NCI-H1694 treated with DMSO at 0.1 percent for 48 hours (cell line): ENCODE data around the gene SF1.
A peak's percentile ranks its signal among the peaks of the same experiment; 100 is the strongest.

Source experiments
- DNase-seq: peaks from one replicate; lab custom pipeline; 2025; lab: John Stamatoyannopoulos, UW

The SF1 gene

GRCh38 chr11:64784813-64785581, 6.7 kb upstream of the SF1 start:
- DNase-seq, result no peak

GRCh38 chr11:64778223-64778472, 194 bp downstream of the SF1 start:
- DNase-seq, result no peak

DNA sequence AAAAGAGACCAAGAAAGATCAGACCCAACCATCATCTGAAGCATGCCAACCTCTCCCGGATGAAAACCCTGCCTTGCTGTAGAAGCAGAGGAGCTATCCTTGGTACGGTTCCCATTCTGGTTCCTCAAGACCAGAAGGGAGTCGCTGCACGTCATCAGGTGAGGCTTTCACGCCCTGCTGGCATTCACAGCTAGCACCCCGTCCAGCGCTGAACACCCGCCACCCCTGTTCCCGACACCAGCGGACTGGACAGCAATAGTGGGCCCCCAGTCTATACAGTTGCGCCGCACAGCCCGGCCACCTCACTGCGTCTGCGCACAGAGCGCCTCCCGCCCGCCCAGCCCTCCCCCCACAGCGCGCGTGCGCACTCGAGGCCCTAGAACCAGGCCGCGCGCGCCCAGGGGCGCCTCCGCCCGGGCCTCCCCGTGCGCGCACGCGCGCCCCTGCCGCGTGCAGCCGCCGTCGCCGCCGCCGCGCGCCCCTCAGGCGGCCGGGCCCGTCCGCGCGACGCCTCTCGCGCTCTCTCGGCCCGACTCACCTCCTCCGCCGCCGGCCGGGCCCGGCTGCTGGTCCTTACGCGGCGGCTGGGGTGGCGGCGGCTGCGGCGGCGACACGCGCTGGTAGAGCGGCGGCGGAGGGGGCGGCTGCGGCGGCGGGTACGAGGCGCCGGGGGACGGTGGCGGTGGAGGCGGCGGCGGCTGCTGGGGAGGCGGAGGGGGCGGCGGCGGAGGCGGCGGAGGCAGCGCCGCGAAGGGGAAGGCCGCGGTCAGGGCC, 706 bp downstream of the SF1 start:
- peak; percentile 42 for DNase-seq

- DNase-seq, result no peak
Observed at GRCh38 chr11:64776875-64777274, 1.5 kb downstream of the SF1 start.

GRCh38 chr11:64776425-64776824, 1.9 kb downstream of the SF1 start:
- DNase-seq, result no peak

- no peak for DNase-seq
Observed at GRCh38 chr11:64774144-64774543, 4.2 kb downstream of the SF1 start.

GRCh38 chr11:64772303-64773018, 5.9 kb downstream of the SF1 start:
- DNase-seq, result no peak

DNA sequence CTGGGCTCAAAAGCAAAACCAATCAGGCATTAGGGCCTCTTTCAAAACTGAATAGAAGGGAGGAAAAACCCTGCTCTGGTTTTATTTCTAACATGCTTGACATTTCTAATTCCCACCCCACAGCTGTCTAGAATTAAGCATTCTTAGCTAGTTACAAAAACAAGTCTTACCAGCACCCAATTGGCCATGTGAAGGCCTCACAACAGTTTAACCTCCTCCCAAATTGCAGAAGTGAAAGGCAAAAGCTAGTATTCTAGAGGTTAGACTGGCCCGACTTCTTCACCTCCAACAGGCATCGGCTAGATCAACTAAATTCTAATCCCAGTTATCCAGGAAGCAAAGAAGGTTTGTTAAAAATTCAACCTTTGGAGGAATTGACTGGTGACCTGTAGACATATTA, 6.5 kb downstream of the SF1 start:
- no peak for DNase-seq

DNA sequence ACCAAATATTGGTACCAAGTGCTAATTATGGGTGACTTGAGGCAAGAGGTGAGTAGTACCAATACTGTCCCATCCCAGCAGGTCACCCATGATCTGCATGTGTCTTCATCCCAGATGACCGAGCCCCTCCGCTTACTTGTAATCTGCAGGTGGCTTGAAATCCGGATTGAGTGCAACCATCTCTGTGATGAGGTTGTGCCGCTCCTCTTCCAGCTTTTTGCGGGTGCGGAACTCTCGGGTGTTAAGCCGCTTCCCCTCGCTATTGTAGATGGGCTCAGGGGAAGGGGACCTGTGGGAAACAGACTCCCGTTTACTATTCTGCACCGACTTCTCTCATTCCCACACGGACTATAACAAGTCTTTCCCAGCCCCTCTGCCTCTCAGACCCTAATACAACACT, 8.2 kb downstream of the SF1 start:
- no peak for DNase-seq

DNA sequence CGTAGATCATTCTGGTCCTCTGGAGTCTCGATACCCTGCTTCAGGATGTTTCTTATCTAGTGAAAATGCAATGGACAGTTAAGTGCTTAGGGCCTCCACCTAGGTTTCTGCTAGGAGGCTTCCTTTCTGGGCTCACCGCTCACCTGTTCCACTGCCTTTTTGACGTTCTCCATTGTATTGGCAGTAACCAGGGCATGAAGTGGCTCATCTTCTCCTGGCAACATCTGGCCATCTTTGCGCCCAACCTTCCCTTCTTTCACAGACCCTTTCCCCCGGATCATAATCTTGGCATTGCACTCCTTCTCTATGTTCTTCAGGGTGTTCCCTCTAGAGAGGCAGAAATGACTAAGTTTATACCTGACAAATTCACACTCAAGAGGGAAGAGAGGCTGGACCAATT, 9.1 kb downstream of the SF1 start:
- no peak for DNase-seq

- no peak for DNase-seq
Observed at GRCh38 chr11:64768300-64768694, 10.0 kb downstream of the SF1 start.

GRCh38 chr11:64767344-64768299, 10.7 kb downstream of the SF1 start:
- DNase-seq, result peak; percentile 27

- no peak for DNase-seq
Observed at GRCh38 chr11:64766881-64767280, 11.5 kb downstream of the SF1 start.

- no peak for DNase-seq
Observed at GRCh38 chr11:64765851-64766665, 12.3 kb downstream of the SF1 start.

- no peak for DNase-seq
Observed at GRCh38 chr11:64765291-64765850, 13.0 kb downstream of the SF1 start.

DNA sequence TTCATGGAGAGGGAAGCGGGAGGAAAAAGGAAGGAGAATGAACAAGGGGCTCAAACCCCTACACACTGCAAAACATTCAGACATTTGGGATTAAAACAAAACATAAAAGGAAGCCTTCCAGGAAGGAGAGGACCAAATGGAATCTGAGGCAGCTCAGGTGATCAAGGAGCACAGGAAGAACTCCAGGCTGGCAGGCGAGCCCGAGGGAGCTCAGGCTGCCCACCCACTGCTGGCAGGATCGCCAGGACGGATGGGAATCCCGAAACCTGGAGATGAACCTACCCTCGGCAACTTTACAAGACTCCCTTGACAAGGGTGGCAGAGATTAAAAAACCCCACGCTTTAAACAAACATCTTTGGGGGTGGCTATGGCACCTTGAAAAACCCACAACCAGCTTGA, 13.6 kb downstream of the SF1 start:
- no peak for DNase-seq

DNA sequence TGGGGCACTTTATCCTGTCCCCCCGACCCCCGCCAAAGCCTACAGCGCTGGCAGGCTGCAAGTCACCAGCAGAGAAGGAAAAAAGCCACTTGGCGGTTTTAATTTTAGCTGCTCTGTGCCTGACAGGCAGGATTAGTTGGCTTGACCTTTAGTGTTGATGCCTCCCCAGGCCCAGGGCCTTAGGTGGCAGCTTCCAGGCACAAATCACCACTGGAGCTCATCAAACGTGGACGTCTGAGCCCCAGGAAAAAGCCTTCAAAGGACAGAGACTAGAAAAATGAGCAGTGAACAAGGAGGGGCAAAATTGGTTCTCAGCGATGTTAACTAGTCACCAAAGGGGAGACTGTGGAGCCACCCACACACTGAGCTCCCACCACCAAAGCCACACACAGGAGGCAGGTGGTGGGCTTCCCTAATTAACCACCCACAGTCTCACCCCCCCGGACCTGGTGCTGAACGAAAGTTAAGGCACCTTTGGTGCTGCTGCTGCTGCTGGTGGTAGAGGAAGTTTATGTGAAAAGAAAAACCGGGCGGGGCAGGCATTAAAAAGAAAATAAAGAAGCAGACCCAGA, 14.2 kb downstream of the SF1 start:
- no peak for DNase-seq

GRCh38 chr11:64763526-64764039, 14.8 kb downstream of the SF1 start:
- DNase-seq, result no peak

DNA sequence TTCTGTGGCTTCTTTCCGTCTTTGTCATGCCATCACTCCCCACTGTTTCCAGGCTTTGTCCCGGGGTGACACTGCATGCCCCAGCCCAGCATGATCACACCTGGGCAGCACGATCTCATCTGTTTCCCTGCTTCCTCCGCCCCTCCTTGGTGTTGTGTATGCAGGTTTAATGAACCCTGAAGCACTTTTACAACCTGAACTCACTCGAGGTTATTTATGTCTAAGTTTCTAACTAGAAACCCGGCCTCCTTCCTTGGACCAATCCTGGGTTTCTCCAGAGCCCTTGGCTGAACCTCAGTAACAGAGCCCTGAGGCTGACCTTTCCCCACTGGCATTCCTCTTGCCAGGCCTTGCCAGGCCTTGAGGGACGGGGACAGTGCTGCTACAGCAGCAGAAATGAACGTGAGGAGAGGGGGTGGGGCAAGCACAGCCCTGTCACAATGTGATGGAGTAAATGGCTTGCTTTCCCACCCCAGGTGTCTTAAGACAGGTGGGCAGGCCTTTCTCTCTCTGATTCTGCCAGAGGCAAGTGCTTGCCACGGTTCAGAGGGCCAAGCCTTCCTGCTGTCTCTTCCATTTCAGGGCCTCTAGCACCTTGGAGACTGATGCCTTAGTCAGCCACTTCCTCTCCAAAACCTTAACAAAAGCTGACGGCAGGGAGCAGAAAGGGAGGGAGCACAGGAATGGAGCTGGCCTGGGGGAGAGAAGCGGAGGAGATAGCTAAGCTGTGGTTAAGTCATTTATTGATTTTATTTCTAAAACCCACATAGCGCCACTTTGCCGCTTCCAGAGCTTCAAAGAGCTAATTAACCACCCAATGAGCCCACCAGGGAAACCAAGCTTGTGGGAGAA, 15.4 kb downstream of the SF1 start:
- no peak for DNase-seq
